ENCODE data around the gene CHST11. TPM values are rescaled to one million over a fixed set of nuclear protein-coding genes. Genes with fewer than 3 reads are reported as not detected.

Gene CHST11
- total and polyA plus RNA-seq, 10 of the 15 experiments (the other 5 are each of a cell fraction or from before 2014, with no cell fraction given) = 1.9 to 38.1 (median 17.2) TPM

DNA sequence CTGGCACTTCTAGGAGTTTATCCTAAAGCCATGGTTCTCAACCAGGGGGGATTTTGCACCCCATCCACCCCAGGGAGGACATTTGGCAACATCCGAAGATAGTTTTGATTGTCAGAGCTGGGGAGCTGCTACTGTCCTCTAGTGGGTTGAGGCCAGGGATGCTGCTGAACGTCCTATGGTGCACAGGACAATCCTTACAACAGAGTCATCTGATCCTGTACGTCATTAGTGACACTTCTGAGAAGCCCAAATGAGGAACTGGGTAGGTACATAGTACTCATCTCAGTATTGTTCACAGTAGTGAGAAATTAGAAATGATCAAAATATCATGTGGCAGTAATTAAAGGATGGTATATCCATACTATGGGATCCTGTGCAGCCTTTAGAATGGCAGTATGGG is 185.1 kb downstream of the CHST11 start (continued):
- TF ChIP-seq SP1 (IDR thresholded peaks at IDR 0.05; ENCODE audit: low read depth, low read length) (peak; percentile 48), SPI1 (IDR thresholded peaks at IDR 0.05; ENCODE audit: borderline replicate concordance, insufficient read depth, low read depth, low read length) (peak; percentile 99)
- TF ChIP-seq, protein P1, sequence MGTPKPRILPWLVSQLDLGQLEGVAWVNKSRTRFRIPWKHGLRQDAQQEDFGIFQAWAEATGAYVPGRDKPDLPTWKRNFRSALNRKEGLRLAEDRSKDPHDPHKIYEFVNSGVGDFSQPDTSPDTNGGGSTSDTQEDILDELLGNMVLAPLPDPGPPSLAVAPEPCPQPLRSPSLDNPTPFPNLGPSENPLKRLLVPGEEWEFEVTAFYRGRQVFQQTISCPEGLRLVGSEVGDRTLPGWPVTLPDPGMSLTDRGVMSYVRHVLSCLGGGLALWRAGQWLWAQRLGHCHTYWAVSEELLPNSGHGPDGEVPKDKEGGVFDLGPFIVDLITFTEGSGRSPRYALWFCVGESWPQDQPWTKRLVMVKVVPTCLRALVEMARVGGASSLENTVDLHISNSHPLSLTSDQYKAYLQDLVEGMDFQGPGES (IDR thresholded peaks at IDR 0.05) = no peak
- TF ChIP-seq, protein P2, sequence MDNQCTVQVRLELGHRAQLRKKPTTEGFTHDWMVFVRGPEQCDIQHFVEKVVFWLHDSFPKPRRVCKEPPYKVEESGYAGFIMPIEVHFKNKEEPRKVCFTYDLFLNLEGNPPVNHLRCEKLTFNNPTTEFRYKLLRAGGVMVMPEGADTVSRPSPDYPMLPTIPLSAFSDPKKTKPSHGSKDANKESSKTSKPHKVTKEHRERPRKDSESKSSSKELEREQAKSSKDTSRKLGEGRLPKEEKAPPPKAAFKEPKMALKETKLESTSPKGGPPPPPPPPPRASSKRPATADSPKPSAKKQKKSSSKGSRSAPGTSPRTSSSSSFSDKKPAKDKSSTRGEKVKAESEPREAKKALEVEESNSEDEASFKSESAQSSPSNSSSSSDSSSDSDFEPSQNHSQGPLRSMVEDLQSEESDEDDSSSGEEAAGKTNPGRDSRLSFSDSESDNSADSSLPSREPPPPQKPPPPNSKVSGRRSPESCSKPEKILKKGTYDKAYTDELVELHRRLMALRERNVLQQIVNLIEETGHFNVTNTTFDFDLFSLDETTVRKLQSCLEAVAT (IDR thresholded peaks at IDR 0.05) = no peak

DNA sequence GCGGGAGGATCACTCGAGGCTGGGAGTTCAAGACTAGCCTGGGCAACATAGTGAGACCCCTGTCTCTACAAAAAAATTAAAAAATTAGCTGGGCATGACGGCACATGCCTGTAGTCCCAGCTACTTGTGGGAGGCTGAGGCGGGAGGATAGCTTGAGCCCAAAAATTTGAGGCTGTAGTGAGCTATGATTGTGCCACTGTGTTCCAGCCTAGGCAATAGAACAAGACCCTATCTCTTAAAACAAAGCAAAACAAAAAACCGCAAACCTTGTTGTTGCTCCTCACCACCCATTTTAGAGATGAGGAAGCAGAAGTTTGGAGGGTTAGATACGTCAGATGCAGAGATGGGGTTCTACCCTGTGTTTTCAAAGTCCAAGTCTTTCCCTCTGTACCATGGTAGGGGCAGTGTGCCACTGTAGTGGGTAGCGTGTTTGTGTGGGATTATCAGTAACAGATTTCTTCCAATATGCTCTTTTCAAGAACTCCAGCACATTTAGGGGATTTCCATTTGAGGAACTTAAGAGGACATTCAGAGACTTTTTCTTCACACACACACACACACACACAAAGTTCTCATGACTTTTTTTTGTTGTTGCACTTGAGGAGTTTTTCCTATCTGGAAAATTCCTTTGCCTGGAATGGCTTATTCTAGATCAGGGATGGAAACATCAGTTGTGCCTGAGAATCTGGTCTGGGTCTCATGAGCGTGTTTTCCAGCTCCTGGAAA is 186.5 kb downstream of the CHST11 start:
- RAD21 ChIA-PET (ENCODE audit: unreplicated experiment) = interaction anchor here (0.8 to 3.9 kb wide), 9 partner anchors 28 to 261 kb away, joined by 3 to 15 read pairs (median 4); no protein-coding TSS in a partner anchor
- peaks cover 37% of the 10 kb centered on the region for H3K4me1 ChIP-seq (ENCODE audit: control insufficient read depth, insufficient read depth, low read length)
- intact Hi-C loops (cut with micrococcal nuclease; ENCODE audit: unreplicated experiment) = loop anchor here (2.0 to 5.0 kb wide), 5 partner anchors 28 to 261 kb away; no protein-coding TSS in a partner anchor
- 63% methylated on average over 8 of the region's 8 CpGs for WGBS (ENCODE audit: insufficient coverage, insufficient replicate concordance, low lambda C conversion rate, missing lambda C conversion rate)
- H3K4me2 ChIP-seq (ENCODE audit: control insufficient read depth, insufficient read depth) = peak overlapping the region; percentile 73
- SMC1A ChIA-PET (ENCODE audit: uncharacterized antibody, unreplicated experiment) = interaction anchor here (0.5 to 1.9 kb wide), 12 partner anchors 9 to 143 kb away, joined by 3 to 7 read pairs (median 3); no protein-coding TSS in a partner anchor
- H3K4me3 ChIP-seq = peak overlapping the region; percentile 41; the same call in 1 of the 2 replicates
- DNase-seq (ENCODE audit: low read depth, low spot score) = peak; percentile 65
- no TSS peak for BruUV-seq (replicated peaks)
- H3K27me3 ChIP-seq (replicated peaks in 1 of 2; ENCODE audit: control insufficient read depth in 2 of 2, insufficient read depth in 2 of 2, low read length in 1 of 2) = no peaks in the 10 kb centered on the region
- peak; percentile 75 for ATAC-seq
- H3K36me3 ChIP-seq (ENCODE audit: control insufficient read depth in 2 of 2, insufficient read depth in 2 of 2, low read length in 1 of 2) = peaks cover 6 to 14% of the 10 kb centered on the region in 2 experiments; a peak in 3 of 4 replicates
- H3K79me2 ChIP-seq (ENCODE audit: control insufficient read depth, insufficient read depth, low read length) = peaks cover 24% of the 10 kb centered on the region
- POLR2A ChIA-PET = no interaction called here
- peak overlapping the region; percentile 38; the same call in 1 of the 2 replicates for H2AFZ ChIP-seq (ENCODE audit: control insufficient read depth, low read depth, low read length)
- FAIRE-seq = no peak
- H3K27ac ChIP-seq (ENCODE audit: control insufficient read depth, insufficient read depth) = peak overlapping the region; percentile 78
- peaks cover 16% of the 10 kb centered on the region for H3K9me3 ChIP-seq (replicated peaks; ENCODE audit: control insufficient read depth, insufficient read depth, low read length)
- CTCF ChIA-PET = interaction anchor here (0.6 to 1.6 kb wide), 7 partner anchors 9 to 355 kb away, joined by 3 to 5 read pairs (median 3); no protein-coding TSS in a partner anchor
- in situ Hi-C loops (cut with MboI) = no loop called here
- peak overlapping the region; percentile 30 for H3K9ac ChIP-seq (ENCODE audit: control insufficient read depth, insufficient read depth, low read length)
- no peaks in the 10 kb centered on the region for H4K20me1 ChIP-seq (ENCODE audit: control insufficient read depth, insufficient read depth)
- no peak for TF ChIP-seq HDAC6 (IDR thresholded peaks at IDR 0.05; ENCODE audit: unreplicated experiment)
- no peak for TF ChIP-seq STAT1 (conservative IDR thresholded peaks at IDR 0.05)
- peak; percentile 29; the same call in 1 of the 2 replicates for TF ChIP-seq SPI1 (IDR thresholded peaks at IDR 0.05; ENCODE audit: borderline replicate concordance, insufficient read depth, low read depth, low read length)
- 0 out of 2 replicates have a peak, but pooled peaks have one; percentile 50 for TF ChIP-seq ATF7 (IDR thresholded peaks at IDR 0.05; ENCODE audit: low read depth)
- 0 out of 2 replicates have a peak, but pooled peaks have one; percentile 57 for TF ChIP-seq SMARCA5 (IDR thresholded peaks at IDR 0.05)
- TF ChIP-seq, protein P3, sequence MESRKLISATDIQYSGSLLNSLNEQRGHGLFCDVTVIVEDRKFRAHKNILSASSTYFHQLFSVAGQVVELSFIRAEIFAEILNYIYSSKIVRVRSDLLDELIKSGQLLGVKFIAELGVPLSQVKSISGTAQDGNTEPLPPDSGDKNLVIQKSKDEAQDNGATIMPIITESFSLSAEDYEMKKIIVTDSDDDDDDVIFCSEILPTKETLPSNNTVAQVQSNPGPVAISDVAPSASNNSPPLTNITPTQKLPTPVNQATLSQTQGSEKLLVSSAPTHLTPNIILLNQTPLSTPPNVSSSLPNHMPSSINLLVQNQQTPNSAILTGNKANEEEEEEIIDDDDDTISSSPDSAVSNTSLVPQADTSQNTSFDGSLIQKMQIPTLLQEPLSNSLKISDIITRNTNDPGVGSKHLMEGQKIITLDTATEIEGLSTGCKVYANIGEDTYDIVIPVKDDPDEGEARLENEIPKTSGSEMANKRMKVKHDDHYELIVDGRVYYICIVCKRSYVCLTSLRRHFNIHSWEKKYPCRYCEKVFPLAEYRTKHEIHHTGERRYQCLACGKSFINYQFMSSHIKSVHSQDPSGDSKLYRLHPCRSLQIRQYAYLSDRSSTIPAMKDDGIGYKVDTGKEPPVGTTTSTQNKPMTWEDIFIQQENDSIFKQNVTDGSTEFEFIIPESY (IDR thresholded peaks at IDR 0.05) = no peak
- TF ChIP-seq NFIC (IDR thresholded peaks at IDR 0.05; ENCODE audit: low read depth, low read length) = peak; percentile 9; the same call in 1 of the 2 replicates
- TF ChIP-seq, protein P4, sequence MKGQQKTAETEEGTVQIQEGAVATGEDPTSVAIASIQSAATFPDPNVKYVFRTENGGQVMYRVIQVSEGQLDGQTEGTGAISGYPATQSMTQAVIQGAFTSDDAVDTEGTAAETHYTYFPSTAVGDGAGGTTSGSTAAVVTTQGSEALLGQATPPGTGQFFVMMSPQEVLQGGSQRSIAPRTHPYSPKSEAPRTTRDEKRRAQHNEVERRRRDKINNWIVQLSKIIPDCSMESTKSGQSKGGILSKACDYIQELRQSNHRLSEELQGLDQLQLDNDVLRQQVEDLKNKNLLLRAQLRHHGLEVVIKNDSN (IDR thresholded peaks at IDR 0.05; ENCODE audit: borderline replicate concordance, extremely low read length, insufficient read depth, low read depth, low read length) = no peak
- peak; percentile 89 for TF ChIP-seq RUNX3 (IDR thresholded peaks at IDR 0.05; ENCODE audit: low read length)
- TF ChIP-seq, protein P2 (IDR thresholded peaks at IDR 0.05) = peak; percentile 66
